Skeletal muscle tissue (tissue), 4 donors: ENCODE data around the gene ZNF207. TPM values are rescaled to one million over a fixed set of nuclear protein-coding genes. Genes with fewer than 3 reads are reported as not detected.

Experiments used
- H3K27ac ChIP-seq: one replicate; pipeline ENCODE4 v1.7.0; 2013; ENCODE audit warnings: mild to moderate bottlenecking, low read depth, low read length, inconsistent platforms
- H3K27me3 ChIP-seq, 3 donors: one replicate each; pipeline ENCODE4 v1.7.0; 2013; ENCODE audit warnings: low read length in 3 of 3; ENCODE audit not compliant: control insufficient read depth in 3 of 3, insufficient read depth in 3 of 3
- H3K36me3 ChIP-seq, 3 donors: one replicate each; pipeline ENCODE4 v1.7.0; 2013; ENCODE audit warnings: low read length in 3 of 3; ENCODE audit not compliant: control insufficient read depth in 3 of 3, insufficient read depth in 3 of 3
- H3K4me1 ChIP-seq, 3 donors: one replicate each; pipeline ENCODE4 v1.7.0; 2013; ENCODE audit warnings: low read length in 3 of 3, mild to moderate bottlenecking in 3 of 3; ENCODE audit not compliant: control insufficient read depth in 3 of 3, insufficient read depth in 3 of 3
- H3K4me3 ChIP-seq, 3 donors: one replicate each; pipeline ENCODE4 v1.7.0; 2013; ENCODE audit warnings: low read length in 3 of 3
- H3K9ac ChIP-seq, 3 donors: one replicate each; pipeline ENCODE4 v1.7.0; 2013; ENCODE audit warnings: low read length in 3 of 3, mild to moderate bottlenecking in 3 of 3, moderate library complexity in 2 of 3, low read depth in 1 of 3
- H3K9me3 ChIP-seq, 3 donors: one replicate each; pipeline ENCODE4 v1.7.0; 2013; ENCODE audit warnings: low read length in 3 of 3; ENCODE audit not compliant: control insufficient read depth in 3 of 3
- total RNA-seq: library from RNA; depleted of rRNA; stranded (reverse); fragments of >200 nt; gene quantifications from one replicate; pipeline ENCODE4 v1.2.3, GENCODE V29; 2014
- donor health status: Osteomylitis.

Gene ZNF207
- total RNA-seq, 1 donor from 2014 or later: 78.3 TPM

DNA sequence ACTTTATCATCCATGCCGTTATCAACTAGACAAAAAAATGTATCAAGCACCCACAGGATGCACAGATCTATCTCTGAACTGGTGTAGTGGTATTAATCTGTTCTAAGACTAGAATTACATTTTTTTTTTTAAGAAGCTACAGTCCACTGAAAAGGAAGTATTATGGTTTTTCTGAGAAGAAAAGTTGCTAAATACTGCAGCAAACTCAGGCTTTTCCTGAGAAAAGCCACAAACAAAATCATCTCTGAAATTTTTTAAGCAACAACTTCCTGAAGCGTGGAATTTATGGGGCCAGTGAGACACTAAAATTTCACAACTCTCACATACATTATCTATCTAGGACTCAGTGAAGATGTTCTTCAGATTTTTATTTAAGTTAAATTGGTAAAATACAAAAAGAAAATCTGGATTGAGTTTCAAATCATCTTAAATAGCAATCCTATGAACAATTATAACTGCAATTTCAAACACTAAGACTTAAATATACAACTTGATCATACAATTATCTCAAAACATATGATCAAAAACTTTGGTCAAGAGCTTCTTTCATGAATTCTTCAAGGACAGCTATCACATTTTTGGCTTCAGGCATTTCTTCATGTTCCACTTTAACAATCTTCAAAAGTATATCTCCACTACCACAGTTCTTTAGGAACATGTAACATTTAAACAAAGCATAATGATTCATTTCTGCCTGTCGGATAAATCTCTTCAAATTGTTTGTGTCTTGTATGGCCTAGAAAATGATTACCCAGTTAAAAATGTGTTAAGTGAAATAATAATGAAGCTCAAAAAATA is 18.5 kb upstream of the ZNF207 start:
- H3K27me3 ChIP-seq: no peaks in the 10 kb centered on the region
- peaks cover 3 to 21% (median 20%) of the 10 kb centered on the region in 3 donors for H3K36me3 ChIP-seq
- no peak overlapping the region for H3K9ac ChIP-seq
- H3K27ac ChIP-seq: no peak overlapping the region
- no peaks in the 10 kb centered on the region for H3K4me1 ChIP-seq
- H3K4me3 ChIP-seq: no peak overlapping the region
- no peaks in the 10 kb centered on the region for H3K9me3 ChIP-seq

DNA sequence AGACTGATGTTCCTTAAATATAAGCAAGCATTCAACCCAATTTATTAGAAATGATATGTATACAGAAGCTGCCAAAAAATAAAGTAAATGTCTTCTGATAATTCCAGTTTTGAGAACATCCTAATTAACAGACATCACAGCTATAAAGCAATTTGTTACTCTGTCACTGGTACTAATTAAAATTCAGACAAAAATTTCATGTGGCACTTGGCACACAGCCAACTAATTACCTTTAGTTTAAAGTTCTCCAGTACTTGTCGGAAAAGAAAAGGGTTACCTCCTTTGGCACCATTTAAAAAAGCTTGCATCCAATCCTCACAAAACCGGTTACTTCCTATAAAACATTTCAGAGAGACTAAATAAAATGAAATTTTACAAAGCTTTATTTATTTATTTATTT is 16.8 kb upstream of the ZNF207 start:
- Histone ChIP-seq H3K9ac (no peak overlapping the region), H3K4me3 (no peak overlapping the region), H3K27me3 (no peaks in the 10 kb centered on the region), H3K9me3 (no peaks in the 10 kb centered on the region), H3K36me3 (peaks cover 9 to 35% (median 35%) of the 10 kb centered on the region in 3 donors), H3K4me1 (no peaks in the 10 kb centered on the region), H3K27ac (no peak overlapping the region)

DNA sequence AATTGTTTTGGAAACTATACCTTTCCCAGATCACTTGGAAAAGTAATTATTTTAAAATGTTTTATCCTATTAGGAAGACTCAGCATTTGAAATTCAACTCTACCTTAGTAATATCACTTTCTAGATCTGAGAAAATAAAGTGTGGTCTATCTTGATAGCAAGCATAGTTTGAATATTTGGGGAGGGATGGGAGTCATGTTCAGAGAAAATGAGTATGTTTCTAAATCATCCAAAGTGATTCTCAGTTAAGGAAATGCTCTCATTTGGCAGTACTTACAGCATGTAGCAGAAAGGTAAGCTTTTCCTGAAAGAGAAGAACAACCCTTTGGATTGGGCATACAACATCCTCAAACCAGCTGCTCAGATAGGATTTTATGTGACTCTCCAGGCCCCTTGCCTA is 14.9 kb upstream of the ZNF207 start:
- no peak overlapping the region for H3K27ac ChIP-seq
- peaks cover 15 to 45% (median 39%) of the 10 kb centered on the region in 3 donors for H3K36me3 ChIP-seq
- no peaks in the 10 kb centered on the region for H3K9me3 ChIP-seq
- H3K9ac ChIP-seq: no peak overlapping the region
- no peaks in the 10 kb centered on the region for H3K4me1 ChIP-seq
- no peak overlapping the region for H3K4me3 ChIP-seq
- H3K27me3 ChIP-seq: no peaks in the 10 kb centered on the region

DNA sequence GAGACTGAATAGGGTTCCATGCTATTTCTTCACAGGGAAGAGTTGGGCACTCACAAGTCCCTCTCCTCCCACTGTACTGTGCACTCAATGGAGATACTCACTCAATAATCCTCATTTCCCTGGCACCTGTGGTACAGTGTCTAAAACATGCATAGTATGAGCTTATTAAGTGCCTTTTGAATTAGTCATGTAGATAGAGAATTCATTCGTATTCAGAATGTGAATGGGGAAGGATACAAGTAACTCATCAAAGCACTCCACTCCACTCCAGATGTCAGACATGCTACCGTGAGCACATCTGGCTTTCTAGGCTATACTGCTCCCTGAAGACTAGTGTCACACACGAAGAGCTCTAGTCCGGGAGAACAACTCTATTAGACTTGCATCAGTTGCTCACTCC is 14.3 kb upstream of the ZNF207 start:
- H3K4me1 ChIP-seq: no peaks in the 10 kb centered on the region
- H3K27ac ChIP-seq: no peak overlapping the region
- H3K4me3 ChIP-seq: no peak overlapping the region
- H3K9me3 ChIP-seq: no peaks in the 10 kb centered on the region
- H3K9ac ChIP-seq: no peak overlapping the region
- peaks cover 15 to 45% (median 39%) of the 10 kb centered on the region in 3 donors for H3K36me3 ChIP-seq
- no peaks in the 10 kb centered on the region for H3K27me3 ChIP-seq

DNA sequence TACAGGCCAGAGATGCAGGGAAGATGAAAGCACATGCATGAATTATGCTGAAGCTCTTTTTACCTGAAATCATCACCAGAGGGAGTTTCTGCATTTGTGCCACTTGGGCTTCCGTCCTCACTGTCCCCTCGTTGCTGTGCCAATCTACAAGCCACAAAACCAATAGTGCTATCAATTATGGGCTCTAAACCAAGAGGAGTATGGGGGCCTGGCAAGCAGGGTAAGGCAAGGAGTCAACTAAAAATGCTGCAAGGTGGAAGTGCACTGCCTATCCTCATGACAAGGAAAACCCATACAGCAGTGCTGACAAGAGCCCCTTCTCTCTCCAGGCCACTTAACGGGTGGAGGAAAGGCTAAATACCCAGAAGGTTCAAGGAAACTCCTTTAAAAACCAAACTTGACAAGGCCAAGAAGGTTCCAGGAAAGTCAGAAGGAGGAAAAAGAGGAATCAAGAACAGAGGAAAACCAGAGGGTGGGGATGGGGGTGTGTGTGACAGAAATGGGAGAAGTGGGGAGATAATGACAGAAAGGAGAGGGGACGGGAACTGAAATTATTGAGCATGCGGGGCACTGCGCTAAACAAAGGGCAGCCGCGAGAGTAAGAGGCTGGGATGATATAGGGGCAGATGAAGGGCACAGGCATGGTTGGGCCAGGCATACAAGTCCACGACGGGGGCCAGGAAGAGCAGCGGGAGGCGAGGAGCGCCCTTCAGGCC is 8.7 kb upstream of the ZNF207 start:
- Histone ChIP-seq H3K36me3 (peaks cover 12 to 26% (median 21%) of the 10 kb centered on the region in 3 donors), H3K9ac (peak overlapping the region; percentile 68 to 90 (median 89)), H3K27me3 (no peaks in the 10 kb centered on the region)

DNA sequence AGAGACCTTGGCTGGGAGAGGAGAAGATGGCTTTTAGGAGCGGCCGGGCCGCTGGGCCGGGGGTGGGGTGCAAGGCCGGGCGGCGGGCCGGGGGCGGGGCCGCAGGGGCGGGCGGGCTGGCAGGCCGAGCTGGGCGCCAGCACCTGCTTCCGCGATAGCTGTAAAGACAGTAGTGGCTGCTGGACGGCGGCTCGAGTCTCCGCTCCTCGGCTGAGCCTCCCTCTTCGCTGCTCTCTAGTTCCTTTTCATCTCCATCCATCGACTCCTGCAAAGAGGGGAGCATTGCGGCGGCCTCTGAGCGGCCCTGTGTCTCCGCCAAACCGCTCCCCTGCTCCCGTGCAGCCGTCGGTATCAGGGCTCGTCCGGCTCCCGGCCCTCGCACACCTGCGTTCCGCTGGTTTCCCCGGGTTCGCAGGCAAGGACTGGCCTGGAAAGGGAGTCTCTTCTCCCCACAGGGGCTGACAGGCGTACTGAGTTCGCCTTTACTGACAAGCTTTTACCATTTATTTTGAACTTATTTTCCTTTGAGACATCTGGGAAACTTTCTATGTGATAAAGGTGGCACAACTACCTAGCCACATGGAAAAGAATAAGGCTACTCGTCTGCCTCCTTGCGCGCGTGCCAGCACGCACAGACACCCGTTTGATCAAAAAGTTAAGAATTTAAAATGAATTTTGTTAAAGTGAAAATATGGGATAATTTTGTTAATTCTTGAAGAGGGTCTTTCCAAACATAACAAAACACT is 7.9 kb upstream of the ZNF207 start, which contains the start of gene C17orf75:
C17orf75 (minus strand) TSS at position 317 of the 746 bp plus-strand sequence; CDS start at position 283, 34 bp downstream.
- Histone ChIP-seq H3K4me1 (peaks cover 13 to 15% (median 15%) of the 10 kb centered on the region in 3 donors), H3K27me3 (no peaks in the 10 kb centered on the region), H3K27ac (peak within 1 kb of the TSS; percentile 79), H3K4me3 (peak within 1 kb of the TSS; percentile 82 to 89 (median 85)), H3K9ac (peak within 1 kb of the TSS; percentile 68 to 90 (median 89)), H3K9me3 (no peaks in the 10 kb centered on the region), H3K36me3 (peaks cover 10 to 18% (median 14%) of the 10 kb centered on the region in 3 donors)

More for the DNA sequence above, 8.7 kb upstream of the ZNF207 start:
- H3K27ac ChIP-seq: peak overlapping the region; percentile 69
- no peaks in the 10 kb centered on the region for H3K9me3 ChIP-seq
- H3K4me1 ChIP-seq: peaks cover 13 to 15% (median 15%) of the 10 kb centered on the region in 3 donors
- H3K4me3 ChIP-seq: peak overlapping the region; percentile 82 to 89 (median 85)

DNA sequence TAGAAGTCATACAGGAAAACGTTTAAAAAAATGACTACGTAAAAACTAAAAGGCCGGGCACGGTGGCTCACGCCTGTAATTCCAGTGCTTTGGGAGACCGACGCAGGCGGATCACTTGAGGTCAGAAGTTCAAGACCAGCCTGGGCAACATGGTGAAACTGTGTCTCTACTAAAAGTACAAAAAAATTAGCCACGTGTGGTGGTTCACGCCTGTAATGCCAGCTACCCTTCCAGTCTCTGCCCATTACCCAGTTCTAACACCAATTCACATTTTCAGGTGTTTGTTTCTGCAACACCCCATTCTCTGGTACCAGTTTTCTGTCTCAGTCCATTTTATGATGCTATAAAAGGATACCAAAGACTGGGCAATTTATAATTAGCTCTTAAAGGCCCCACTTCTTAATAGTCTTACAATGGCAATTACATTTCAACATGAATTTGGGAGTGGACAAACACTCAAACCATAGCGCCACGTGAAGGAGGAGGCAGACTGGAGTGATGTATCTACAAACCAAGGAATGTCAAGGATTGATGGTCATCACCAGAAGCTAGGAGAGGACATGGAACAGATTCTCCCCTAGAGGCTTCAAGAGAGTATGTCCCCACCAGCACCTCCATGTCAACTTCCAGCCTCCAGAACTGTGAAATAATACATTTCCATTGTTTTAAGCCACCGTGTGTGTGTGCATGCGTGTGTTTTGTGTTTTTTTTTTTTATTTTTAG is 7.2 kb upstream of the ZNF207 start:
- Histone ChIP-seq H3K4me1 (peaks cover 13 to 15% (median 15%) of the 10 kb centered on the region in 3 donors), H3K9me3 (no peaks in the 10 kb centered on the region), H3K4me3 (peak overlapping the region; percentile 82 to 89 (median 84)), H3K27ac (peak overlapping the region; percentile 79), H3K9ac (peak overlapping the region; percentile 68 to 90 (median 87)), H3K36me3 (peaks cover 6 to 14% (median 7%) of the 10 kb centered on the region in 3 donors), H3K27me3 (no peaks in the 10 kb centered on the region)

DNA sequence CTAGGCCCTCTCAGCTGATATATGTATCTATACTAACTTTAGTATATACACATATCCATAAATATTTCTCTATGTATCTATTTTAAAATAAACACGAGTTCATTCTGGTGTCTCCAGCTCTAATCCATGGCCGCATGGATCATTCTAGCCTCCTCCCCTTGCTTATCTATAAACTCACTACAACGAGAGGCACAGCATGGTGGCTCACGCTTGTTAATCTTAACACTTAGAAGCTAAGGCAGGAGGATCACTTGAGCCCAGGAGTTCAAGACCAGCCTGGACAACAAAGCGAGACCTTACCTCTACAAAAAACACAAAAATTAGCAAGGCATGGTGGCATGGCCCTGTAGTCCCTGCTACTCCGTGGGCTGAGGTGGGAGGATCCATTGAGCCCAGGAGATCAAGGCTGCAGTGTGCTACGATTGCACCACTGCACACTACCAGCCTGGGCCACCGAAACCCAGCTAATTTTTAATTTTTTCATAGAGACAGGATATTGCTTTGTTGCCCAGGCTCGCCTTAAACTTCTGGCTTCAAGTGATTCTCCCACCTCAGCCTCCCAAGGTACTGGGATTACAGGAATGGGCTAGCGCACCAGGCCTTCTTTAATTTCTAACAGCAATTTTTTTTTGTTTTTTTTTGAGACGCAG is 3.9 kb upstream of the ZNF207 start:
- no peak overlapping the region for H3K4me3 ChIP-seq
- H3K27me3 ChIP-seq: no peaks in the 10 kb centered on the region
- no peaks in the 10 kb centered on the region for H3K9me3 ChIP-seq
- H3K27ac ChIP-seq: no peak overlapping the region
- peaks cover 0 to 6% (median 0%) of the 10 kb centered on the region in 3 donors for H3K36me3 ChIP-seq
- no peak overlapping the region for H3K9ac ChIP-seq
- peaks cover 16% of the 10 kb centered on the region in 3 donors for H3K4me1 ChIP-seq

DNA sequence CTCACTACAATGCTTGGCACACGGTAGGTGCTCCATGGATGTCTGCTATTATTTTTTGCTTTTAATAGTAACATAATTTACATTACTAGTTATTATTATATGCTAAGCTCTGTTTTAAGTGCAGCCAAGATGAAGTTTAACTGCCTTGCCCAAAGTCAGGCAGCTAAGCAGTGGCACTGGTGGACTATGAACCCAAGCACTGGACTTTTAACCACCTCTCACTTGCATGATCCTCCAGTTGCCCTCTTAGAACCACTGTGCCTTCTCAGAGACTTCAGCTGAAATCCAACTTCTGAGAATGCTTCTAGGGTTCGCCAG is 1.5 kb upstream of the ZNF207 start:
- Histone ChIP-seq H3K27me3 (no peaks in the 10 kb centered on the region), H3K27ac (no peak overlapping the region), H3K36me3 (peaks cover 0 to 6% (median 3%) of the 10 kb centered on the region in 3 donors), H3K4me1 (peaks cover 14 to 21% (median 17%) of the 10 kb centered on the region in 3 donors), H3K4me3 (no peak overlapping the region), H3K9me3 (no peaks in the 10 kb centered on the region), H3K9ac (no peak overlapping the region)
